Subcutaneous abdominal adipose tissue (tissue), 5 donors: ENCODE results near the gene OPCML.

Source experiments
- H3K27ac ChIP-seq: one replicate; pipeline ENCODE4 v1.7.0; 2013; ENCODE audit warnings: low read depth, mild to moderate bottlenecking, inconsistent platforms, low read length, moderate library complexity
- H3K27me3 ChIP-seq, 5 donors: one replicate each; pipeline ENCODE4 v1.7.0; 2013; ENCODE audit warnings: low read length in 5 of 5, inconsistent platforms in 1 of 5; ENCODE audit not compliant: control insufficient read depth in 5 of 5, insufficient read depth in 4 of 5
- H3K36me3 ChIP-seq, 5 donors: one replicate each; pipeline ENCODE4 v1.7.0; 2013; ENCODE audit warnings: low read length in 5 of 5; ENCODE audit not compliant: control insufficient read depth in 5 of 5, insufficient read depth in 5 of 5
- H3K4me1 ChIP-seq, 5 donors: one replicate each; pipeline ENCODE4 v1.7.0; 2013; ENCODE audit warnings: low read length in 5 of 5, mild to moderate bottlenecking in 3 of 5, moderate library complexity in 1 of 5; ENCODE audit not compliant: control insufficient read depth in 5 of 5, insufficient read depth in 5 of 5
- H3K4me3 ChIP-seq, 5 donors: one replicate each; pipeline ENCODE4 v1.7.0; 2013; ENCODE audit warnings: low read length in 5 of 5, low read depth in 1 of 5
- H3K9ac ChIP-seq, 5 donors: one replicate each; pipeline ENCODE4 v1.7.0; 2013; ENCODE audit warnings: low read length in 5 of 5, mild to moderate bottlenecking in 4 of 5, moderate library complexity in 3 of 5
- H3K9me3 ChIP-seq, 5 donors: one replicate each; pipeline ENCODE4 v1.7.0; 2013; ENCODE audit warnings: low read length in 5 of 5; ENCODE audit not compliant: control insufficient read depth in 5 of 5
- donor health status: healthy.
- donor health status: healthy.
- donor health status: healthy.
- donor health status: healthy.
- donor health status: healthy.

Gene OPCML

DNA sequence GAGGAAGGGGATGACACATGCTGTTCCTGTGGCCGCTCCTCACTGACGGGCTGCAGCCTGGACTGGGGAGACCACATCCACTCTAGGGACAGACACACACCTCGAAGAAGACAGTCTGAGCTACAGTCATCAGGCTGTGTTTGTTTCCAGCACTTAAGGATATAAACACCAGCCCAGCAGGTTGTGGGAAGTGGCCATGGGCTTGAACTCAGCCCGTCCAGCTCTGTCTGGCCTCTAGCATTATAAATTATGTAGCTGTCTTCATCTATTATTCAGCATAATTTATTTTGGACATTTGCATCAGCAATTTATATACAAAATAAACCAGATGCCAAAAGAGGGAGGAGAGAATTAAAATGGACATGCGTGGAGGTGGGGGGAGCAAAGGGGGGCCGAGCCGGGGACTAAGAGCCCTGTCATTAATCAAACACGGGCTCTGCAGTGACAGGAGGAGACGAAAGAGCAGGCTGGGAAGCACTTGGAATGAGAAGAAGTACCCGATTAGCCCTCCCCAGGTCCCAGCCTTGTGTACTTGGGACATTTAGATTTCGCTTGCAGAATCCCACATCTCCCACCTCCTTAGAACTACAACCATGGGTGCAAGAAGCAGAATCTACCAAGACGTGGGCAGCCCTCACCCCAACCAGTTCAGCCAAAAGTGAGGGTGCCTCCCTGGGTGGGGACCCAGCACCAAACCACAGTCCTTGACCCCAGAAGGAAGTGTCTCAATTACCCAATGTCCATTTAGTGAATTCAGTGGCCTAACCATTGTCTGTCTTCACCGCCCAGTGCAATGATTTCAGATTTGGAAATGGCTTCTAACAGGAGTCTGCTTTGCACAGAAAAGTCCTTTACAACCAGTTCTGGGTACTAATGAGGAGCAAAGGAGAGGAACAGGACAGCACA is 309.6 kb downstream of the OPCML start:
- H3K9ac ChIP-seq, result no peak overlapping the region
- H3K36me3 ChIP-seq, result no peaks in the 10 kb centered on the region

DNA sequence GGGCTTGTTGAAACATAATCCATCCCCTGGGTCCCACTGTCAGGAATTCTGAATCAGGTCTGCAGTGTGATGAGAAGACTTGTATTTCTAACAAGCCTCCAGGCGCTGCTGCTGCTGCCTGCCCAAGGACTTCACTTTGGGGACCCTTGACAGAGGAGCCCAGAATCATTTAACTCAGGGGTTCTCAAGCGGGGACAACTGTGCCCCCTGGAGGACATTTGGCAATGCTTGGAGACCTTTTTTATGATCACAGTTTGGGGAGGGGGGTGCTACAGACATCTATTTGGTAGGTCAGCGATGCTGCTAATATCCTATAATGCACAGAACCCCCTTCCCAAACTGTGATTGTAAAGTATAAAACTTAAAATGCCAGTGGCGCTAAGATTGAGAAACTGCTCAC is 312.8 kb downstream of the OPCML start:
- peaks cover 0 to 12% (median 8%) of the 10 kb centered on the region in 5 donors for H3K27me3 ChIP-seq
- no peak overlapping the region for H3K27ac ChIP-seq
- H3K4me3 ChIP-seq, result no peak overlapping the region
- no peaks in the 10 kb centered on the region for H3K4me1 ChIP-seq
- H3K36me3 ChIP-seq, result no peaks in the 10 kb centered on the region
- H3K9ac ChIP-seq, result no peak overlapping the region
- H3K9me3 ChIP-seq, result no peaks in the 10 kb centered on the region

More for the DNA sequence above, 309.6 kb downstream of the OPCML start:
- H3K27ac ChIP-seq, result no peak overlapping the region
- no peaks in the 10 kb centered on the region for H3K4me1 ChIP-seq
- no peaks in the 10 kb centered on the region for H3K9me3 ChIP-seq
- no peak overlapping the region for H3K4me3 ChIP-seq
- H3K27me3 ChIP-seq, result peaks cover 0 to 7% (median 3%) of the 10 kb centered on the region in 5 donors

DNA sequence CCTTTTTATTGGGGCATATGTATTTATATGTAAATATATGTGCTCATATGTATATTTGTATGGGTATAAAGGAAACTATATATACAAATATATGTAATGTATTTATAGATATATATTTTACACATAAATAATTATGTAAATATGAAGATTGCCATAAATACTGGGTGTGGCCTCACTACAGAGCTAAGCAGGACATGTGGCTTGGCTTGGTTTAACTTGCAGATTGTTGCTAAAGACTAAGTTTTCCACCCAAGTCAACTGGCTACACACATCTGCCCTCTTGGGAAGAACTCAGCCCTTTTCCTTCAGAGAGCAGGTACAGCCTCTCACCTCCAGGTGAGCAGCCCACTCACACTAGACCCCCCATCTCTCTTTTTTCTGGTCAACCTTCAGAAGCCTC is 315.5 kb downstream of the OPCML start:
- Histone ChIP-seq H3K4me1 (no peaks in the 10 kb centered on the region), H3K27ac (no peak overlapping the region), H3K4me3 (no peak overlapping the region), H3K9me3 (no peaks in the 10 kb centered on the region), H3K36me3 (no peaks in the 10 kb centered on the region), H3K27me3 (peaks cover 0 to 9% (median 6%) of the 10 kb centered on the region in 5 donors), H3K9ac (no peak overlapping the region)

DNA sequence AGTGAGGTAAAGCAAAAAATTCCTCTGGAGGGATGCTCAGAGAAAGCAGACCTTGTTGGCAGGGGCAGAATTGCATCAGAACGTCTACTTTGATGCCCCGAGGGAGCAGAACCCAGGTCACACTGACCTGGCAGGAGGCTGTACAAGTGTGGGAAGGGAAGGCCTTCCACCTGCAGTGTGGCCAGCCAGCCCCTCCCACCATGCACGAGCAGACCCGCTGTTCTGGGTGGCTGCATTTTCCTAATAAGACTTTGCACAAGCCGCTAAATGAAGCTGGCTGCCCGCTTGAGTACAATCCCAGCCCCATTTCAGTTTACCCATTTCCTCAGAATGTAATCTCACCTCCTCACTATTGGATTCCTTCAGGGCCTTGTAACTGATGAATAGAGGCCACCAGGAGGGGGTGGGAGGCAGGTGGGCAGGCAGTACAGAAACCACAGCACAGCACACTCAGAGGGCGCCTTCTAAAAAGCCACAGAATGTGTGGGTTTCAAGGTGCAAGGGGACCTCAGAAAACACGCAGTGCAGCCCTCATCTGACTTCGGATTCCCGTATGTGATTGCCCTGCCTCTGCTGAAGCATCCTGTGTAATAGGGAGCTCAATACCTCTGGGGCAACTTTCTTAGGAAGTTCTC is 316.6 kb downstream of the OPCML start:
- H3K4me1 ChIP-seq, result no peaks in the 10 kb centered on the region
- no peaks in the 10 kb centered on the region for H3K9me3 ChIP-seq
- H3K4me3 ChIP-seq, result no peak overlapping the region
- no peak overlapping the region for H3K9ac ChIP-seq
- H3K36me3 ChIP-seq, result no peaks in the 10 kb centered on the region
- H3K27ac ChIP-seq, result no peak overlapping the region
- H3K27me3 ChIP-seq, result peaks cover 0 to 12% (median 6%) of the 10 kb centered on the region in 5 donors

DNA sequence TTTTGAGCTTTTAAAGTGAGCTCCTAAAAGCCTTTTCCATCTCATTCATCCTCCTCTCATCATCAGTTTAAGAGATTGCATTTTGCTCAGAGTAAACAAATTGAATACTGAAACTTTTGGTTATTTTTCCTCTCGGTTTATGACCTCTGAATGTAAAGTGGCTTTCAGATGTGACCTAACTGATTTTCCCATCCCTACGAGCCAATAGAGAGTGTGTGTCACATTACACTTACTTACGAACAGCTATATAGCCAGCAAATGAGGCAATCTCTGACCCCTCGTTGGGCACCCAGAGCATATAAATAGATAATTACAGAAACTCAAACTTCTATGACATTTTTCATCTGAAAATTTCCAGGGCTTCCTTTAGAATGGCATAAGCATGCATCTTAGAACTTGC is 317.7 kb downstream of the OPCML start:
- no peaks in the 10 kb centered on the region for H3K9me3 ChIP-seq
- peaks cover 0 to 12% (median 6%) of the 10 kb centered on the region in 5 donors for H3K27me3 ChIP-seq
- H3K4me1 ChIP-seq, result no peaks in the 10 kb centered on the region
- H3K36me3 ChIP-seq, result no peaks in the 10 kb centered on the region
- H3K4me3 ChIP-seq, result no peak overlapping the region
- no peak overlapping the region for H3K9ac ChIP-seq
- no peak overlapping the region for H3K27ac ChIP-seq

DNA sequence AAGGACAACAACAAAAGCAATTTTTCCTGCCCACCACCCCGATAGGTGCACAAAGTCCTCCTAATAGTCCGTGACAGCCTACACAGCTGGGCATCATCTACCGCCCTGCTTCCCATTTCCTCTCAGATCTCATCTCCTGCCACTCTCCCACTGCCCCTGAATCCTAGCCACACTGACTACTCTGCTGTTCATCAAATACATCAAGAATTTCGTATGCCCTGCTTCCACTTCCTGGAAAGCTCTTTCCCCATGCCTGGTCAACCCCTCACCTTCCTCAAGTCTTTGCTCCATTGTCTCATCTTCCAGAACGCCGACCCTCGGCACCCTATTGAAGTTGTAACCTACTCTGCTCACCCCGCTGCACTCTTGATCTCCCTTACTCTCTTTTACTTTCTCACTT is 320.1 kb downstream of the OPCML start:
- no peak overlapping the region for H3K4me3 ChIP-seq
- H3K36me3 ChIP-seq, result no peaks in the 10 kb centered on the region
- H3K27me3 ChIP-seq, result peaks cover 0 to 7% (median 4%) of the 10 kb centered on the region in 5 donors

DNA sequence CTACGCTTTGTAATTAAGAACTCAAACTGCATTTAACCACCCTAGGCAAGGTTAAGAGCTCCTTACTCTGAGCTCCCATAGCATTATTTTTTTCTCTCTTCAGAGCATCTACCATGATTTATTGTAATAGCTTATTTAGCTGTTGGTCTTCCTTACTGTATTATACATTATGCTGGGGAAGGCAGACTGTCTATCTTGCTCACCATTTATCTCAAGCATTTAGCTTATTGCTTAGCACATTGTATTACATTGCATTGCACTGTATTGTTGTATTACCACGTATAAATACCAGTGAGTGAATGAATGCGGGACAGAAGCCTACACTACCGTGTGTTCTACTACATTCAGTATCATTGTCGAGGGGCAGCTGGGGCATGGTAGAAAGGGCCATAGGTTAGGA is 324.3 kb downstream of the OPCML start:
- no peaks in the 10 kb centered on the region for H3K4me1 ChIP-seq
- no peak overlapping the region for H3K4me3 ChIP-seq
- H3K27me3 ChIP-seq, result peaks cover 0 to 3% (median 0%) of the 10 kb centered on the region in 5 donors
- peaks cover 0 to 2% (median 0%) of the 10 kb centered on the region in 5 donors for H3K9me3 ChIP-seq
- no peak overlapping the region for H3K9ac ChIP-seq
- no peaks in the 10 kb centered on the region for H3K36me3 ChIP-seq
- no peak overlapping the region for H3K27ac ChIP-seq

More for the DNA sequence above, 320.1 kb downstream of the OPCML start:
- no peaks in the 10 kb centered on the region for H3K4me1 ChIP-seq
- H3K9ac ChIP-seq, result no peak overlapping the region
- no peak overlapping the region for H3K27ac ChIP-seq
- no peaks in the 10 kb centered on the region for H3K9me3 ChIP-seq

DNA sequence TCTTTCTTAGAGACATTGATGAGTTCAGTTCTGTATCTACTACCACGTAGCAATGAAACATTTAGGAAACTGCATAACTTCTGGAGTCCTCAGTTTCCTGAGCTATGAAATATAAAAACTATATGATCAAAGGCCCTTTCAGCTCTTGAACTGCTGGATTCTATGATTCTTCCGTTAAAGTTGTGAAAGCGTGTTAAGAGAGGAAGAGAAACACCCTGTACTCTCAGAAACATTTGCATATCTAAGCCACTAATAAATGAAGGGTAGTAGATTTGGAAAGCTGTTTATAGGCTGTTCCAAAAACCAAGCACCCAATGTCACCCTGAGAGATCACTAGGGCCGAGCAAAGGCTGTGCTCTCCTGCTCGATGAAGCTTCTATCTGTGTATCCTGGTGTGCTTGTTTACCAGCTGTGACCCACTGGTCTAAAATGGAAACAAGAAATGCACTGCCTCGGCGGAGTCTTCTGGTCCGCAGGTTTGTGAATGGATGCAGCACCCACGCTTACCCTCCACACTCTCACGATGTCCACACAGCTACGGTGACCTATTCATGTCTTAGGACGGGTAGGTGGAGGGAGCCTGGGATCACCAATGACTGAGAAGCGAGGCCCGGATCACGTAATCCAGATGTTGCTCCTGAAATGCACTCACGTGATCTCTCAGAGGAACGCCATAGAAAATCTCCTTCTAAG is 325.8 kb downstream of the OPCML start:
- Histone ChIP-seq H3K9ac (no peak overlapping the region), H3K27me3 (peaks cover 0 to 9% (median 0%) of the 10 kb centered on the region in 5 donors)

DNA sequence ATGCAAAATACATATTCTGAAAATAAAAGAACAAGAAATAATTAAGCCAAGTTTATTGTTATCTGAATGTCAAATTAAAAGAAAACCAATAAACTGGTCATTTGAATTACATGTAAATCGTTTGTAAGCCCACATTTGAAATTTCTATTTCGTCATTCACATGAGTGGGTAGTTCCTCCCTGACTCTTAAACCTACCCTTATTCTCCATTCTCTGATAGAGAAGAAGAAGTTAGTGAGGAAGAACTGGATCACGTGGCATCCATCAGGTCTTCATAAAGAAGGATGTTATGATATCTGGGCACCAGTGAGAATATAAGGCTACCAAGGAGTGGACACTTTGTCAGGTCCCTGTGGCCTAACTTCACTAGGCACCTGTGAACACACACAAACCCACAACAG is 328.1 kb downstream of the OPCML start:
- H3K36me3 ChIP-seq, result no peaks in the 10 kb centered on the region
- no peak overlapping the region for H3K4me3 ChIP-seq
- peaks cover 0 to 2% (median 0%) of the 10 kb centered on the region in 5 donors for H3K9me3 ChIP-seq
- peaks cover 0 to 7% (median 0%) of the 10 kb centered on the region in 5 donors for H3K27me3 ChIP-seq
- H3K4me1 ChIP-seq, result no peaks in the 10 kb centered on the region
- no peak overlapping the region for H3K9ac ChIP-seq
- no peak overlapping the region for H3K27ac ChIP-seq

More for the DNA sequence above, 325.8 kb downstream of the OPCML start:
- Histone ChIP-seq H3K9me3 (peaks cover 0 to 2% (median 0%) of the 10 kb centered on the region in 5 donors), H3K27ac (no peak overlapping the region), H3K4me3 (no peak overlapping the region), H3K4me1 (no peaks in the 10 kb centered on the region), H3K36me3 (no peaks in the 10 kb centered on the region)
